HCT116 (cell line): ENCODE results near the gene FER. TPM values are rescaled to one million over a fixed set of nuclear protein-coding genes. Genes with fewer than 3 reads are reported as not detected.

Experiments used
- ATAC-seq: fragments of 200-7000 bp; cut with Tn5 transposase; 2 replicates; pipeline ENCODE4 v1.9.1; 2020; ENCODE audit warnings: mild to moderate bottlenecking, moderate library complexity
- BruUV-seq: library from RNA; stranded (reverse); fragments of 400-500 nt; replicated peaks from 2 replicates; lab custom pipeline; 2021; lab: Mats Ljungman, UMichigan
- CTCF ChIA-PET: fragments of 300-600 bp; sonication (Branson Sonifier 250); formaldehyde crosslinking; loops from one replicate; lab custom pipeline; 2021; ENCODE audit warnings: antibody characterized with exemption; lab: Charles Lee
- POLR2A ChIA-PET: fragments of 300-600, 350-600 bp; sonication (Branson Sonifier 250); formaldehyde crosslinking; loops from one replicate; lab custom pipeline; 2021; ENCODE audit warnings: antibody characterized with exemption; lab: Charles Lee
- RAD21 ChIA-PET, 2 experiments: fragments of 300-600 bp; sonication (Branson Sonifier 250); formaldehyde crosslinking; loops; one replicate each; lab custom pipeline; 2023; ENCODE audit warnings: low total read pairs in 2 of 2; ENCODE audit not compliant: uncharacterized antibody in 2 of 2, unreplicated experiment in 2 of 2, low non-redundant PET in 1 of 2; lab: Charles Lee
- DNase-seq: peaks from one replicate; pipeline ENCODE4 v3.0.0-alpha.2; 2010; ENCODE audit warnings: low read depth, low spot score
- H2AFZ ChIP-seq: fragments of 200-600 bp; shearing (Covaris generic), sonication (generic); 2 replicates; pipeline ENCODE4 v1.6.1; 2017; ENCODE audit warnings: low read depth, mixed run types, mixed read lengths, antibody characterized with exemption, low read length; ENCODE audit not compliant: poor library complexity, severe bottlenecking
- H3K27ac ChIP-seq: 2 replicates; pipeline ENCODE4 v1.5.1; 2012; ENCODE audit warnings: low read depth, low read length
- H3K27me3 ChIP-seq: fragments of 200-600 bp; sonication (generic); 2 replicates; pipeline ENCODE4 v1.6.1; 2016; ENCODE audit warnings: mixed run types, low read length, mixed read lengths; ENCODE audit not compliant: insufficient read depth
- H3K36me3 ChIP-seq, 2 experiments: fragments of 200-500 bp in 1 of 2; fragments of 200-600 bp in 1 of 2; sonication (Bioruptor generic) in 1 of 2; sonication (generic) in 1 of 2; 2 replicates each; pipeline versions ENCODE4 v1.5.1 to v1.6.1; 2014 to 2016; ENCODE audit warnings: low read length in 2 of 2, inconsistent platforms in 1 of 2, mixed read lengths in 1 of 2, mixed run types in 1 of 2; ENCODE audit not compliant: insufficient read depth in 2 of 2, control insufficient read depth in 1 of 2
- H3K4me1 ChIP-seq, 2 experiments: fragments of 200-600 bp in 1 of 2; sonication (generic) in 1 of 2; 2 replicates each; pipeline versions ENCODE4 v1.5.1 to v1.6.1; 2012 to 2017; ENCODE audit warnings: low read length in 2 of 2, inconsistent platforms in 1 of 2, mild to moderate bottlenecking in 1 of 2, mixed read lengths in 1 of 2, mixed run types in 1 of 2, moderate library complexity in 1 of 2; ENCODE audit not compliant: insufficient read depth in 2 of 2, control insufficient read depth in 1 of 2
- H3K4me2 ChIP-seq: fragments of 200-600 bp; sonication (generic); 2 replicates; pipeline ENCODE4 v1.6.1; 2017; ENCODE audit warnings: mixed run types, low read length, mixed read lengths
- H3K4me3 ChIP-seq, 2 experiments: fragments of 200-600 bp in 1 of 2; sonication (generic) in 1 of 2; replicated peaks in 1 of 2; 2 replicates each; pipeline ENCODE4 v1.5.1; 2011 to 2016; ENCODE audit warnings: low read length in 2 of 2, control low read depth in 1 of 2, low read depth in 1 of 2, mild to moderate bottlenecking in 1 of 2, mixed read lengths in 1 of 2, mixed run types in 1 of 2
- H3K79me2 ChIP-seq: fragments of 200-600 bp; sonication (generic); 2 replicates; pipeline ENCODE4 v1.6.1; 2017; ENCODE audit warnings: mild to moderate bottlenecking, mixed run types, low read length, moderate library complexity, mixed read lengths; ENCODE audit not compliant: insufficient read depth
- H3K9ac ChIP-seq: fragments of 200-600 bp; sonication (generic); 2 replicates; pipeline ENCODE4 v1.6.1; 2016; ENCODE audit warnings: low read length, mixed read lengths
- H3K9me2 ChIP-seq: fragments of 200-600 bp; sonication (generic), shearing (Covaris generic); 2 replicates; pipeline ENCODE4 v1.6.1; 2017; ENCODE audit warnings: mixed run types, mild to moderate bottlenecking, moderate library complexity; ENCODE audit not compliant: insufficient read depth
- H3K9me3 ChIP-seq, 2 experiments: fragments of 200-500 bp in 1 of 2; fragments of 200-600 bp in 1 of 2; sonication (Bioruptor generic) in 1 of 2; sonication (generic) in 1 of 2; 2 replicates each; pipeline ENCODE4 v1.6.1; 2014 to 2017; ENCODE audit warnings: low read length in 2 of 2, mixed read lengths in 2 of 2, inconsistent platforms in 1 of 2, low read depth in 1 of 2, mild to moderate bottlenecking in 1 of 2, mixed run types in 1 of 2, moderate library complexity in 1 of 2; ENCODE audit not compliant: control insufficient read depth in 1 of 2, insufficient read depth in 1 of 2
- H4K20me1 ChIP-seq: fragments of 200-600 bp; sonication (generic), shearing (Covaris generic); 2 replicates; pipeline ENCODE4 v1.6.1; 2017; ENCODE audit warnings: mixed run types, mild to moderate bottlenecking, moderate library complexity; ENCODE audit not compliant: insufficient read depth
- ATF3 ChIP-seq: IDR thresholded peaks from 2 replicates; pipeline ENCODE4 v1.6.1; 2012
- CEBPB ChIP-seq: IDR thresholded peaks from 2 replicates; pipeline ENCODE4 v1.6.1; 2012; ENCODE audit warnings: low read depth
- CTCF ChIP-seq, 3 experiments: fragments of 200-600 bp in 1 of 3; sonication (generic) in 1 of 3; IDR thresholded peaks in 2 of 3; conservative IDR thresholded peaks in 1 of 3; 2 replicates each; pipeline ENCODE4 v1.5.1; 2012 to 2017; ENCODE audit warnings: low read depth in 2 of 3, low read length in 2 of 3, antibody characterized with exemption in 1 of 3, borderline replicate concordance in 1 of 3, control low read depth in 1 of 3, mild to moderate bottlenecking in 1 of 3, mixed read lengths in 1 of 3, mixed run types in 1 of 3, moderate library complexity in 1 of 3; ENCODE audit not compliant: insufficient read depth in 1 of 3
- EZH2phosphoT487 ChIP-seq: fragments of 200-600 bp; IDR thresholded peaks from 2 replicates; pipeline ENCODE4 v1.6.1; 2018; ENCODE audit warnings: antibody characterized with exemption, borderline replicate concordance
- FOSL1 ChIP-seq: IDR thresholded peaks from 2 replicates; pipeline ENCODE4 v1.6.1; 2012; ENCODE audit warnings: low read depth
- JUND ChIP-seq: IDR thresholded peaks from 2 replicates; pipeline ENCODE4 v1.6.1; 2012
- MAX ChIP-seq: IDR thresholded peaks from 2 replicates; pipeline ENCODE4 v1.6.1; 2012
- POLR2A ChIP-seq: IDR thresholded peaks from 2 replicates; pipeline ENCODE4 v1.7.0; 2011; ENCODE audit warnings: borderline replicate concordance; ENCODE audit not compliant: insufficient read depth, insufficient read length; ENCODE audit errors: extremely low read depth
- POLR2AphosphoS5 ChIP-seq: IDR thresholded peaks from 2 replicates; pipeline ENCODE4 v1.6.1; 2011; ENCODE audit warnings: mild to moderate bottlenecking, low read depth, low read length, moderate library complexity
- SIN3A ChIP-seq: IDR thresholded peaks from 2 replicates; pipeline ENCODE4 v1.6.1; 2012; ENCODE audit warnings: low read depth
- SP1 ChIP-seq: IDR thresholded peaks from 2 replicates; pipeline ENCODE4 v1.6.1; 2012; ENCODE audit warnings: low read depth
- SRF ChIP-seq: IDR thresholded peaks from 2 replicates; pipeline ENCODE4 v1.6.1; 2012; ENCODE audit warnings: low read depth
- ZNF274 ChIP-seq: fragments of 200-500 bp; sonication (Bioruptor generic); IDR thresholded peaks from 2 replicates; pipeline ENCODE4 v1.6.1; 2014; ENCODE audit warnings: mild to moderate bottlenecking, low read depth, low read length, inconsistent platforms
- intact Hi-C: fragments of 100-400 bp; cut with micrococcal nuclease; formaldehyde crosslinking; loops from 2 replicates; pipeline ENCODE4 v1.10.0; 2022
- total RNA-seq: library from RNA; stranded (reverse); gene quantifications from one replicate; pipeline ENCODE4 v1.2.1, GENCODE V29; 2021; ENCODE audit not compliant: unreplicated experiment

The FER gene
- total RNA-seq, 1 experiment from 2014 or later = 32.0 TPM

GRCh38 chr5:109062664-109063063 lies 315.0 kb downstream of the FER start:
- H3K79me2 ChIP-seq = no peaks in the 10 kb centered on the region
- no peak overlapping the region for H3K9ac ChIP-seq
- H3K36me3 ChIP-seq = no peaks in the 10 kb centered on the region
- no peaks in the 10 kb centered on the region for H3K9me3 ChIP-seq
- TF ChIP-seq CEBPB = no peak
- ChIA-PET CTCF (no interaction called here), POLR2A (no interaction called here), RAD21 (no interaction called here)
- H2AFZ ChIP-seq = no peak overlapping the region
- H3K27me3 ChIP-seq = no peaks in the 10 kb centered on the region
- no peak for DNase-seq
- 0 out of 2 replicates have a peak, but pooled peaks cover 4% of the 10 kb centered on the region for H4K20me1 ChIP-seq
- H3K4me2 ChIP-seq = no peak overlapping the region
- H3K9me2 ChIP-seq = no peaks in the 10 kb centered on the region
- H3K4me1 ChIP-seq = no peaks in the 10 kb centered on the region
- intact Hi-C loops = no loop called here
- no peak for ATAC-seq
- no peak overlapping the region for H3K27ac ChIP-seq
- no peak overlapping the region for H3K4me3 ChIP-seq
- no TSS peak for BruUV-seq

GRCh38 chr5:109063223-109063622 lies 315.5 kb downstream of the FER start:
- DNase-seq = no peak
- Histone ChIP-seq H3K27me3 (no peaks in the 10 kb centered on the region), H3K4me3 (no peak overlapping the region), H4K20me1 (0 out of 2 replicates have a peak, but pooled peaks cover 4% of the 10 kb centered on the region), H3K9me2 (no peaks in the 10 kb centered on the region), H3K9me3 (no peaks in the 10 kb centered on the region), H2AFZ (no peak overlapping the region), H3K79me2 (no peaks in the 10 kb centered on the region), H3K4me2 (no peak overlapping the region), H3K27ac (no peak overlapping the region), H3K36me3 (no peaks in the 10 kb centered on the region)
- no peak for ATAC-seq
- no TSS peak for BruUV-seq
- intact Hi-C loops = no loop called here
- POLR2A ChIA-PET = no interaction called here
- CTCF ChIA-PET = no interaction called here
- RAD21 ChIA-PET = no interaction called here
- TF ChIP-seq SRF = no peak
- no peak for TF ChIP-seq MAX
- TF ChIP-seq CEBPB = no peak
- TF ChIP-seq CTCF (IDR thresholded peaks at IDR 0.05 in 2 of 3, conservative IDR thresholded peaks at IDR 0.05 in 1 of 3; ENCODE audit: borderline replicate concordance in 1 of 3, insufficient read depth in 1 of 3, low read depth in 2 of 3, low read length in 2 of 3) = no peak
- no peak for TF ChIP-seq POLR2AphosphoS5
- TF ChIP-seq ZNF274 = no peak
- no peak for TF ChIP-seq FOSL1
- TF ChIP-seq POLR2A = no peak
- TF ChIP-seq ATF3 = no peak
- TF ChIP-seq SP1 = no peak
- no peak for TF ChIP-seq JUND
- no peak for TF ChIP-seq EZH2phosphoT487
- no peak for TF ChIP-seq SIN3A
- TF ChIP-seq, all 23 proteins: peak for 0
- H3K4me1 ChIP-seq = no peaks in the 10 kb centered on the region
- no peak overlapping the region for H3K9ac ChIP-seq
